NCI-H128 (cell line): ENCODE data around the gene HRH2.
"Not testable (repeated sequence)": the region's sequence is repeated elsewhere in the genome, so short reads cannot be mapped to it uniquely, and the experiment has no call there.

ENCODE experiments used
- DNase-seq: peaks from one replicate; lab custom pipeline; 2025; ENCODE audit not compliant: unreplicated experiment; lab: John Stamatoyannopoulos, UW

HRH2 gene

DNA sequence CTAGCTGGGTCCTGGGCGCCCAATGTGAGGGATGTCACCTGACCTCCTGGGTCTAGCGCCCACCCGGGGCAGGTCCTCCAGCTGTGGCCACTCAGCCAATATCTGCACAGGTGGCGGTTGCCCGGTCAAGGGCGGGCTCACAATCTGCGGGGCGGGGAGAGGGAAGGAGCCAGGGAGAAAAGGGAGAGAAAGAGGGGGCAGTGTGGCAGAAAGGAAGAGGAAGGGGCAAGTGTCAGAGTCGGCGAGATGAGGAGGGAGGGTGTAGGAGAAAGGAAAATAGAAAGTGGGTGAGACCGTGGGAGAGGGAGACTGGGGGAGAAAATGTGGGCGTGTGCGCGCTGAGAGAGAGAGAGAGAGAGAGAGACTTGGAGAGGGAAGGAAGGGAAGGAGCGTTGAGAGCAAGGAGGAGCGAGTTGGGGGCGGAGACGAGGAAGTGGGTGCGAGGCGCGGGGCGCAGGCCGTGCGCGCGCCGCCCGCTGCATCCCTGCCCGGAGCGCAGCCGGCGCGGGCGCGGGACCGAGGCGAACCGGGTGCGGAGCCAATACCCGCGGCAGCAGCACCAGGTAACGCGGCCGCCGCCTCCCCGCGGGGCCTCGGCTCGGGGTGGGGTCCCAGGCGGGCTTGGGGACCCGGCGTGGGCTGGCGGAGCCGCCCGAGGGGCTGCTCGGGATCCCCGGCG lies at the start of gene HRH2:
Gene HRH2 (plus strand): TSS at position 479 of the 679 bp plus-strand sequence. CDS start 25,163 bp downstream, outside the sequence.
- DNase-seq, result no peak

- no peak for DNase-seq
These were observed 48.3 kb upstream of the HRH2 start for GRCh38 chr5:175609526-175609925.

- DNase-seq, result no peak
These were observed 47.5 kb upstream of the HRH2 start for GRCh38 chr5:175610381-175610780.

DNA sequence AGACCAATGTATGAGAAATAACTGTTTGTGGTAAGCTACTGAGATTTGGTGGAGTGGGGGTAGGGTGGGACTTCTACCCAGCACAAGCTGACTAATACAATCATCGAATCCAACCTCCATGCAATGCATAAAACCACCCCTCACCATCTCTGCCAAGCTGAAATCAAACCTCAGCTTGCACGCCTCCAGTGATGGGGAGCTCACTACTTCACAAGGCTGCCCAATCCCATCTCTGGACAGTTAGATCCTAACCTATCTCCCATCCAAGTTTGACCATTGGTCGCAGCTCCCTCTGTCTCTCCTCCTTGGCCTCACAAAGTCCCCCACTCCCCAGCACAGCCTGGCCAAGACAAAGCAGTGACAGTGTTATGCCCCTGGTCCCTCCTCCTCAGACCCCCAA lies 47.0 kb upstream of the HRH2 start:
- DNase-seq, result no peak

GRCh38 chr5:175614223-175614815 lies 43.6 kb upstream of the HRH2 start:
- no peak for DNase-seq

GRCh38 chr5:175614861-175615260 lies 43.0 kb upstream of the HRH2 start:
- no peak for DNase-seq

DNA sequence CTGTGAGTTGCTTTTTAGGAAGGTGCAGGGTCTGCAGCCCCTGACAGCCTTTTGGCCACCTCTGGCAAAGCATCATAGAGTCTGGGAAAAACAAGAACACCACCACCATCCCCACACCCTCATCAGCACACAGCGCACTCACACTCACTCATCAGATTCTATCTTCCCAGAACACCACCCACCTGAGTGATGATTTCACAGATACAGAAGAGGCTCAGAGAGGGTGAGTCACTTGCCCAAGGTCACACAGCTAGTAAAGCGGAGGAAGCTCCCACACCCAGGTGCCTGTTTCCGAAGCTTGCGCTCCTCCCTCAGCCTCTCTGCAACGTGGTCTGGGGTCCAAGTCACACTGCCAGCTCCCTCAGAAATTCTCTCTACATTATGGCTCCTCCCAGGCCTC lies 41.8 kb upstream of the HRH2 start:
- DNase-seq, result no peak

DNA sequence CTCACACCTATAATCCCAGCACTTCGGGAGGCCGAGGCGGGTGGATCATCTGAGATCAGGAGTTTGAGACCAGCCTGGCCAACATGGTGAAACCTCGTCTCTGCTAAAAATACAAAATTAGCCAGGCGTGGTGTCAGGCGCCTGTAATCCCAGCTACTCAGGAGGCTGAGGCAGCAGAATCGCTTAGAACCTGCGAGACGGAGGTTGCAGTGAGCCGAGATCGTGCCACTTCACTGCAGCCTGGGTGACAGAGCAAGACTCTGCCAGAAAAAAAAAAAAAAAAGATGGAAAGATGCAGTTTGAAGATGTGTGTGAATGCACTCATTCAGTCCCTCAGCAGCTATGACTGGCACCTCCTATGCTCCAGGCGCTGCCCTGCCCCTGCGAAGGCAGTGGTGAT lies 41.3 kb upstream of the HRH2 start:
- DNase-seq, result not testable (repeated sequence)

- DNase-seq, result no peak
These were observed 40.4 kb upstream of the HRH2 start for GRCh38 chr5:175617447-175617846.

DNA sequence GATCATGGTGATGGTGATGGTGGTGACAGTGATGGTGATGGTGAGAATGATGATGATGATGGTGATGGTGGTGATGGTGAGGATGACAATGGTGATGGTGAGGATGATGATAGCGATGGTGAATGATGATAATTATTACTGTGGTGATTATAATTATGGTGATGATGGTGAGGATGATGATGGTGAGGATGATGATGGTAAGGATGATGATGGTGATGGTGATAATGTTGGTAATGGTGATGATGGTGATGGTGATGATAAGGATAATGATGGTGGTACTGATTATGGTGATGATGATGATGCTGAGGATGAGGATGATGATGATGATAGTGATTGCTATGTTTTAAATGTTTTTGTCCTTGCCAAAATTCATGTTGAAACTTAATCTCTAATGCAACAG lies 37.3 kb upstream of the HRH2 start:
- DNase-seq, result no peak

- DNase-seq, result no peak
These were observed 35.9 kb upstream of the HRH2 start for GRCh38 chr5:175621971-175622370.

DNA sequence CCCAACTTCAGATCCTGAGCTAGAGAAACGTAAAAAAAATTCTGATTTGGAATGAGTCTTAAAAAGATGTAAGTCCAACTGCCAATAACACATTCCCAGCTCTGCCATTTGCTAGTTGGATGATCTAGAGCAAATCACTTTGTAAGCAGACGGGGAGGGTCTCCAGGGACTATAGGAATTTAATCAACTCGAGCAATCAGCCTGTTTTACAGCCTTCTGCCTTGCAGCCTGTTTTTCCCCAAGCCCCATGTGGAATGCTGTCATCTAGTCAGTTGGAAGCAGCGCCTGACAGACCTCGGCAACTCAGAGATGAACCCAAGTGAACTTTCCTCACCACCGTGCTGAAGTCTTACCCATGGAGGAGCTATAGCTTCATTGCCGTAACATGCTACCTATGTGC lies 34.8 kb upstream of the HRH2 start:
- DNase-seq, result no peak

DNA sequence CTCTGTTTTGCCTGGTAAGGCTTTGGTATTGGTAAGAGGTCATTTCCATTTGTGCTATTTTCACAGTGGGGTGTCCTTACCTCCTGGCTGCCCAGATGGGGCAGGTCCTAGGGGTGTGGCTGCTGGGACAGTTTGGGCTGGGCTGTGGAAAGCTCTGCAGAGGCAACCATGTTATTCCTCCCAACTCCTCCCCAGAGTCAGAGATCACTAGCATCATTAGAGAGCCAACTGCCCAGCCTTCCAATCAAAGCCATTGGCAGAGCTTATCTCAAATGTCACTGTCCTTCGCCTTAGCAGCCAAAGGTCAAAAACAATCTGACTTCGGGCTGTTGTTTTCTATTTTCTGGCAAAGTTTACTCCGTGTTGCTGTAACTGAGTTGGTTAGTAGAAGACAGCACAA lies 33.6 kb upstream of the HRH2 start:
- DNase-seq, result no peak

- DNase-seq, result no peak
These were observed 30.9 kb upstream of the HRH2 start for GRCh38 chr5:175627005-175627404.

GRCh38 chr5:175627739-175628138 lies 30.1 kb upstream of the HRH2 start:
- DNase-seq, result no peak

DNA sequence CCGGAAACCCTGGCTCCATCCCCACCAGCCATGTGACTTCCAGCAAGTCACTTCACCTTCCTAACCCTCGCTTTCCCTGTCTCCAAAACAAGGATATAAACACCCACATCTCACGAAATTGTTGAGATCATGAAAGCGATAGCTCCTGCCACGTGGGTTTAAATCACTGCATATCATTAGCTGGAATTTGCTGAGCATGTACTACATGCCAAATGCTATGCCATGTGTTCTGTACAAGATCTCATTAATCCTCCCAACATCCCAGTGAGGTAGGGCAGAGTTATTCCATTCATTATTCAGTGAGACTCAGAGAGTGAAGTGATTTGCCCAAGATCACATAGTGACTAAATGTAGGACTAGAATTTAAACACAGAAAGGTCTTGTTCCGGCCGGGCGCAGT lies 29.2 kb upstream of the HRH2 start:
- DNase-seq, result no peak

- no peak for DNase-seq
These were observed 28.6 kb upstream of the HRH2 start for GRCh38 chr5:175629261-175629660.

DNA sequence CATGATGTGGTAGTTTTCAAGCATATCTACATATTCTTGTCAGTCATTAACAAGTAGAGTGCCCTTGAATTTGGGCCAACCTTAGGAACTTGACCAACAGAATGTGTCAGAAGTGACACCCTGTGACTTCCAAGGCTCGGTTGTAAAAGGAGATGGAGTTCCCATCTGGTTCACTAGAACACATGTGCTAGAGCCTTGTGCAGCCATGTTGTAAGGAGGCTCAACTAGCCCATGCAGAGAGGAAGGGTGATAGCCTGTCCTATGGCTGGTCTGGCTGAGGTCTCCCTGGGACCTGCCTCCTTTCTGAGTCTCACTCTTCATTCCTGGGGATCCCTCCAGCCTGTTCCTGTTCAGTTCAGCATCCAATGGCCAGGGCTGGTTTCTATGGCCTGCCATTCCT lies 28.1 kb upstream of the HRH2 start:
- DNase-seq, result no peak

- DNase-seq, result no peak
These were observed 21.9 kb upstream of the HRH2 start for GRCh38 chr5:175635854-175636584.

GRCh38 chr5:175638305-175638704 lies 19.6 kb upstream of the HRH2 start:
- DNase-seq, result no peak

- DNase-seq, result no peak
These were observed 17.6 kb upstream of the HRH2 start for GRCh38 chr5:175640106-175640775.

DNA sequence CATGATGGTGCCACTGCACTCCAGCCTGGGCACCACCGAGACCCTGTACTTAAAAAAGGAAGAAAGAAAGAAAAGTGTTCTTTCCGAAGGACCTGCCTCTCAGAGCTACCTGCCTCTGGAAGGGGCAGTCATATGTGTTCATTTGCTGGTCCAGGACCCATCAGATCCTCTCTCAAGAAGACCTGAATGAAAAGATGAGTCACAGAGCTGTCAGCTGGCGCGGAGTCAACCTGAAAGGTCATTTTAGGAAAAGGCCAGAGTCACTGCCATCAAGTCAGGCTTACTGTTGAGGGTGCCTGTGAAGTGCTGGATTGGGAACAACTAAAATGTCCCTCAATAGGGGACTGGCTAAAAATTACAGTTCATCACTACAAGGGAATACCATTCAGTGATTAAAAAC lies 14.9 kb upstream of the HRH2 start:
- no peak for DNase-seq
